Esophagus muscularis mucosa (tissue), 4 donors: ENCODE measurements around the gene PHLDA3.

Source experiments
- EP300 ChIP-seq: sonication (generic); formaldehyde crosslinking; IDR thresholded peaks from one replicate; pipeline ENCODE4 v1.6.1; 2017; ENCODE audit warnings: antibody characterized with exemption
- POLR2A ChIP-seq: fragments of 450-650 bp; IDR thresholded peaks from one replicate; pipeline ENCODE4 v1.6.1; 2017; ENCODE audit warnings: antibody characterized with exemption, moderate library complexity, mild to moderate bottlenecking, low read depth
- POLR2AphosphoS5 ChIP-seq, 2 donors: sonication (generic); formaldehyde crosslinking; IDR thresholded peaks; one replicate each; pipeline ENCODE4 v1.6.1; 2017; ENCODE audit warnings: antibody characterized with exemption in 2 of 2
- TF ChIP-seq, protein P1 (sequence below), 3 experiments: fragments of 200-600 bp in 2 of 3; fragments of 450-650 bp in 1 of 3; sonication (generic) in 2 of 3; IDR thresholded peaks; one replicate each; pipeline ENCODE4 v1.5.1; 2017 to 2019; ENCODE audit warnings: antibody characterized with exemption in 3 of 3, mild to moderate bottlenecking in 2 of 3, moderate library complexity in 1 of 3

DNA sequence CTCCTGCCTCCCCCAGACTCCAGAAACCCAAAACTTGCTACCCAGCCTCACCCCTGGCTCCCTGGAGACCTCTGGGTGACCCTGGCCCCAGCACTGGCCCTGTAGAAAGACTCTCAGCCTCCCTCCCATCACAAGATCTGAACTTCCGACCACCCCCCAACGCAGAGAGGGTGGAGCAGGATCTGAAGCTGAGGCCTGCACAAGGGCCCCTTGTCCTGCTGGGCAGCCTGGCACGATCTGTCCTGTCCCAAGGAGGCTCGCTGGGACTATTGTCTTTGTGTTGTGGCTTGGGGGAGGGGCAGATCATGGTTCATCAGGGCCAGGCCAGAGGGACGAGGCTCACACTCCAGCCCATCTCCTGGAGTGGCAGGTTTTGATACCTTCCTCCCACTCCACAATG is 20.0 kb downstream of the PHLDA3 start:
- TF ChIP-seq, protein P1, sequence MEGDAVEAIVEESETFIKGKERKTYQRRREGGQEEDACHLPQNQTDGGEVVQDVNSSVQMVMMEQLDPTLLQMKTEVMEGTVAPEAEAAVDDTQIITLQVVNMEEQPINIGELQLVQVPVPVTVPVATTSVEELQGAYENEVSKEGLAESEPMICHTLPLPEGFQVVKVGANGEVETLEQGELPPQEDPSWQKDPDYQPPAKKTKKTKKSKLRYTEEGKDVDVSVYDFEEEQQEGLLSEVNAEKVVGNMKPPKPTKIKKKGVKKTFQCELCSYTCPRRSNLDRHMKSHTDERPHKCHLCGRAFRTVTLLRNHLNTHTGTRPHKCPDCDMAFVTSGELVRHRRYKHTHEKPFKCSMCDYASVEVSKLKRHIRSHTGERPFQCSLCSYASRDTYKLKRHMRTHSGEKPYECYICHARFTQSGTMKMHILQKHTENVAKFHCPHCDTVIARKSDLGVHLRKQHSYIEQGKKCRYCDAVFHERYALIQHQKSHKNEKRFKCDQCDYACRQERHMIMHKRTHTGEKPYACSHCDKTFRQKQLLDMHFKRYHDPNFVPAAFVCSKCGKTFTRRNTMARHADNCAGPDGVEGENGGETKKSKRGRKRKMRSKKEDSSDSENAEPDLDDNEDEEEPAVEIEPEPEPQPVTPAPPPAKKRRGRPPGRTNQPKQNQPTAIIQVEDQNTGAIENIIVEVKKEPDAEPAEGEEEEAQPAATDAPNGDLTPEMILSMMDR (IDR thresholded peaks at IDR 0.05) = no peak
- TF ChIP-seq EP300 (no peak), POLR2AphosphoS5 (IDR thresholded peaks at IDR 0.05) (peak; percentile 43 to 48), POLR2A (no peak)
